PC-3 (cell line): ENCODE data around the gene FAM89B. TPM values are rescaled to one million over a fixed set of nuclear protein-coding genes. Genes with fewer than 3 reads are reported as not detected.

ENCODE experiments used
- ATAC-seq: fragments of 200-7000 bp; cut with Tn5 transposase; 2 replicates; pipeline ENCODE4 v1.9.1; 2020; ENCODE audit warnings: mild to moderate bottlenecking, moderate library complexity
- BruUV-seq: library from RNA; stranded (reverse); fragments of 400-500 nt; replicated peaks from 2 replicates; lab custom pipeline; 2021; lab: Mats Ljungman, UMichigan
- CTCF ChIA-PET: fragments of 300-600 bp; sonication (Branson Sonifier 250); formaldehyde crosslinking; loops from one replicate; lab custom pipeline; 2022; ENCODE audit warnings: antibody characterized with exemption; lab: Charles Lee
- POLR2A ChIA-PET: fragments of 300-600 bp; sonication (Branson Sonifier 250); formaldehyde crosslinking; loops from one replicate; lab custom pipeline; 2022; ENCODE audit warnings: antibody characterized with exemption; ENCODE audit not compliant: unreplicated experiment; lab: Charles Lee
- DNase-seq: peaks from one replicate; pipeline ENCODE4 v3.0.0-alpha.2; 2015
- H2AFZ ChIP-seq: fragments of 300-600 bp; sonication (generic); 2 replicates; pipeline ENCODE4 v1.6.0; 2016; ENCODE audit warnings: antibody characterized with exemption, low read length
- H3F3A ChIP-seq: fragments of 300-600 bp; sonication (generic); one replicate; pipeline ENCODE4 v1.6.0; 2017; ENCODE audit warnings: antibody characterized with exemption, low read length, control low read depth, mild to moderate bottlenecking; ENCODE audit not compliant: unreplicated experiment
- H3K27ac ChIP-seq: fragments of 300-600 bp; sonication (generic); 2 replicates; pipeline ENCODE4 v1.5.1; 2016; ENCODE audit warnings: mild to moderate bottlenecking, low read length
- H3K27me3 ChIP-seq: fragments of 300-600 bp; sonication (generic); 2 replicates; pipeline ENCODE4 v1.6.1; 2016; ENCODE audit warnings: low read length, mixed read lengths
- H3K36me3 ChIP-seq: fragments of 300-600 bp; sonication (generic); 2 replicates; pipeline ENCODE4 v1.6.1; 2016; ENCODE audit warnings: low read depth, mixed run types, low read length, mixed read lengths
- H3K4me1 ChIP-seq: fragments of 300-600 bp; sonication (generic); 2 replicates; pipeline ENCODE4 v1.5.1; 2016; ENCODE audit warnings: low read length; ENCODE audit not compliant: insufficient read depth
- H3K4me2 ChIP-seq: fragments of 300-600 bp; sonication (generic); 2 replicates; pipeline ENCODE4 v1.6.0; 2016; ENCODE audit warnings: low read length
- H3K4me3 ChIP-seq: fragments of 300-600 bp; sonication (generic); 2 replicates; pipeline ENCODE4 v1.5.1; 2016; ENCODE audit warnings: mild to moderate bottlenecking, low read length, mixed read lengths
- H3K79me2 ChIP-seq: fragments of 300-600 bp; sonication (generic); 2 replicates; pipeline ENCODE4 v1.6.1; 2017; ENCODE audit warnings: low read length, mixed read lengths
- H3K9ac ChIP-seq: fragments of 300-600 bp; sonication (generic); 2 replicates; pipeline ENCODE4 v1.6.0; 2016; ENCODE audit warnings: mild to moderate bottlenecking, low read length
- H3K9me2 ChIP-seq: fragments of 300-600 bp; sonication (generic); replicated peaks from 2 replicates; pipeline ENCODE4 v1.6.1; 2016; ENCODE audit warnings: mixed run types, low read length, mixed read lengths
- H3K9me3 ChIP-seq: fragments of 300-600 bp; sonication (generic); 2 replicates; pipeline ENCODE4 v1.6.1; 2016; ENCODE audit warnings: low read length, mixed read lengths
- H4K20me1 ChIP-seq: fragments of 300-600 bp; sonication (generic); 2 replicates; pipeline ENCODE4 v1.6.1; 2016; ENCODE audit warnings: low read length, mixed read lengths
- EZH2 ChIP-seq: fragments of 300-600 bp; sonication (generic); IDR thresholded peaks from one replicate; pipeline ENCODE4 v1.6.1; 2017; ENCODE audit warnings: antibody characterized with exemption, mild to moderate bottlenecking, low read length; ENCODE audit not compliant: unreplicated experiment
- EZH2phosphoT487 ChIP-seq: fragments of 300-600 bp; sonication (generic); IDR thresholded peaks from 2 replicates; pipeline ENCODE4 v1.6.1; 2018; ENCODE audit warnings: mild to moderate bottlenecking, antibody characterized with exemption, low read length, borderline replicate concordance
- intact Hi-C: fragments of 100-400 bp; cut with micrococcal nuclease; formaldehyde crosslinking; loops from 2 replicates; pipeline ENCODE4 v1.9.0; 2023
- total RNA-seq: library from RNA; depleted of rRNA; stranded (reverse); fragments of >200 nt; gene quantifications from 2 replicates; pipeline ENCODE4 v1.2.3, GENCODE V29; 2014
- TF ChIP-seq, protein P1 (sequence below): fragments of 300-600 bp; sonication (generic); conservative IDR thresholded peaks from 2 replicates; pipeline ENCODE4 v1.5.1; 2017; ENCODE audit warnings: antibody characterized with exemption, low read depth, mild to moderate bottlenecking, low read length

Gene FAM89B
- total RNA-seq, 1 experiment from 2014 or later: 76.3 TPM

DNA sequence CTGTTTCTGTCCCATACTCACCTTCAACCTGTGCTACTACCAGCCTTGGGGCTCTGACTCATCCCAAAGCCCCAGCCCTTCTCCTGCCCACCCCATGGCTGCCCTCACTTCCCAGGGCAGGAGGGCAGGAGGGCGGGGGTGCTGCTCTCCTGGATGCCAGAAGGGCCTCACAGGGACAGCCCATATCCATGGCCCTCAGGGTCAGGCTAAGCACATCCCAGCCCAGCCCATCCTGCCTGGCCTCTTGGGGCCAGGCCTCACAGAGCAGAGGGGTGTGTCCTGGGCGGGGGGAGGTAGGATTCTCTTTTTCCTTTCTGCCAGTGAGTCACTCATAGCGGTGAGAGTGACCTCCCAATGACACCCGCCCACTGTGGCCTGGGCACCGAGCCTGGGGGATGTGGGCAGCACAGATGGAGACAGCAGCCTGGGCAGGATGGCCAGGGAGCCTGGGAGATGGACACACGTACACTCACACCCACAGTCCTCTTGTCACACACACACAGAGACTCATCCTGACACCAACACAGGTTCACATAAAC lies 16.6 kb upstream of the FAM89B start:
- no TSS peak for BruUV-seq
- CTCF ChIA-PET: interaction anchor here (0.7 kb wide), 1 partner anchor 18 kb away, joined by 3 read pairs; no protein-coding TSS in a partner anchor

DNA sequence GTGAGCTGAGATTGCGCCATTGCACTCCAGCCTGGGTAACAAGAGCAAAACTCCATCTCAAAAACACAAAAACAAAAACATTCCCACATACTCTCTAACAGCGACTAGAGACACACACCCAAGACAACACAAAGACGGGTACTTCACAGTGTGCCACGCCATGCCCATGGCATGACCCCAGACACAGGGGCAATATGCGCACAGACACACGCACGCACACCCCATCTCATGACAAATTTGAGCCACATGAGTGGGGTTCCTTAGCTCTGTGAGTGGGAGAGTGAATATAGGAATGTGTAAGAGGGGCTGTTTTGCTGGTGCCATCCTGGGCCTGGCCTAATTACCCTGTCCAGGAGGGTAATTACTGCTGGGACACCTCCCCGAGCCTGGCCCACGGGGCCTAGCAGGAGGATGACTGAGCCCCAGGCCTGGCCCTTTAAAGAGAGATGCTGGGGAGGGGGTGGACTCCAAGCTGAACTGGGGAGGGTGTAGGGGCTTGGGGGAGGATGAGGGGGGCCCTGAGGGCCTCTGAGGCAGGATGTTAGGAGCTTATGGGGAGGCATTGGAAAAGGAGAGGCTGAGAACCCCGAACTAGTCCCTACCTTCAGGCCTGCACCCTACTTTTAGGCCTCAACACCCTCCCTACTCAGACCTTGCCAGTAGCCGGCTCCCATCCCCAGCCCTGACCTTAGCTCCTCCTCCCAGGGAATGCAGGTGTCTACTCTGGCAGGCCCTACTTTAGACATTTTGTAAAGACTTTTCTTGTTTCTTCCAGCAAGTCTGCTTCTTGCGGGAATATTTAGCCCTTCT lies 15.7 kb upstream of the FAM89B start:
- peak overlapping the region; percentile 93 for H3K4me2 ChIP-seq
- TF ChIP-seq EZH2: no peak
- TF ChIP-seq, protein P1, sequence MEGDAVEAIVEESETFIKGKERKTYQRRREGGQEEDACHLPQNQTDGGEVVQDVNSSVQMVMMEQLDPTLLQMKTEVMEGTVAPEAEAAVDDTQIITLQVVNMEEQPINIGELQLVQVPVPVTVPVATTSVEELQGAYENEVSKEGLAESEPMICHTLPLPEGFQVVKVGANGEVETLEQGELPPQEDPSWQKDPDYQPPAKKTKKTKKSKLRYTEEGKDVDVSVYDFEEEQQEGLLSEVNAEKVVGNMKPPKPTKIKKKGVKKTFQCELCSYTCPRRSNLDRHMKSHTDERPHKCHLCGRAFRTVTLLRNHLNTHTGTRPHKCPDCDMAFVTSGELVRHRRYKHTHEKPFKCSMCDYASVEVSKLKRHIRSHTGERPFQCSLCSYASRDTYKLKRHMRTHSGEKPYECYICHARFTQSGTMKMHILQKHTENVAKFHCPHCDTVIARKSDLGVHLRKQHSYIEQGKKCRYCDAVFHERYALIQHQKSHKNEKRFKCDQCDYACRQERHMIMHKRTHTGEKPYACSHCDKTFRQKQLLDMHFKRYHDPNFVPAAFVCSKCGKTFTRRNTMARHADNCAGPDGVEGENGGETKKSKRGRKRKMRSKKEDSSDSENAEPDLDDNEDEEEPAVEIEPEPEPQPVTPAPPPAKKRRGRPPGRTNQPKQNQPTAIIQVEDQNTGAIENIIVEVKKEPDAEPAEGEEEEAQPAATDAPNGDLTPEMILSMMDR: no peak
- TF ChIP-seq EZH2phosphoT487: no peak
- H3K36me3 ChIP-seq: peaks cover 3% of the 10 kb centered on the region; the same call in 1 of the 2 replicates
- no peak for ATAC-seq
- peak overlapping the region; percentile 47 for H3K9ac ChIP-seq
- peaks cover 12% of the 10 kb centered on the region for H3F3A ChIP-seq
- intact Hi-C loops: no loop called here
- TSS peak; percentile 72 for BruUV-seq
- H2AFZ ChIP-seq: no peak overlapping the region
- H3K27me3 ChIP-seq: no peaks in the 10 kb centered on the region
- H4K20me1 ChIP-seq: no peaks in the 10 kb centered on the region
- peak overlapping the region; percentile 68 for H3K4me3 ChIP-seq
- H3K79me2 ChIP-seq: peaks cover 27% of the 10 kb centered on the region
- peak overlapping the region; percentile 80 for H3K27ac ChIP-seq
- CTCF ChIA-PET: interaction anchor here (0.6 kb wide), 1 partner anchor 90 kb away, joined by 5 read pairs; no protein-coding TSS in a partner anchor
- POLR2A ChIA-PET: no interaction called here
- H3K9me3 ChIP-seq: no peaks in the 10 kb centered on the region
- H3K4me1 ChIP-seq: peaks cover 61% of the 10 kb centered on the region
- peak; percentile 44 for DNase-seq
- H3K9me2 ChIP-seq: no peaks in the 10 kb centered on the region

More for the DNA sequence above, 16.6 kb upstream of the FAM89B start:
- Histone ChIP-seq H3K36me3 (peaks cover 4% of the 10 kb centered on the region; the same call in 1 of the 2 replicates), H4K20me1 (no peaks in the 10 kb centered on the region), H3K4me3 (peak overlapping the region; percentile 68), H2AFZ (no peak overlapping the region), H3K9ac (peak overlapping the region; percentile 31), H3F3A (peaks cover 12% of the 10 kb centered on the region), H3K4me2 (peak overlapping the region; percentile 93), H3K4me1 (peaks cover 64% of the 10 kb centered on the region), H3K79me2 (peaks cover 27% of the 10 kb centered on the region), H3K27me3 (no peaks in the 10 kb centered on the region), H3K27ac (peak overlapping the region; percentile 80), H3K9me3 (no peaks in the 10 kb centered on the region), H3K9me2 (no peaks in the 10 kb centered on the region)
- intact Hi-C loops: loop anchor here (2.0 kb wide), 1 partner anchor 15 kb away; the partner anchor contains the start of gene ZNRD2
- peak; percentile 62 for ATAC-seq
- TF ChIP-seq EZH2: no peak
- no peak for TF ChIP-seq EZH2phosphoT487
- POLR2A ChIA-PET: no interaction called here
- peak; percentile 96 for DNase-seq

- no peak for DNase-seq
- Histone ChIP-seq H3K4me1 (peaks cover 59% of the 10 kb centered on the region), H3K4me2 (peak overlapping the region; percentile 93), H3K27ac (peak overlapping the region; percentile 80), H3K79me2 (peaks cover 27% of the 10 kb centered on the region), H3K27me3 (no peaks in the 10 kb centered on the region), H3K9ac (peak overlapping the region; percentile 56), H3K9me2 (no peaks in the 10 kb centered on the region), H4K20me1 (no peaks in the 10 kb centered on the region), H3K9me3 (no peaks in the 10 kb centered on the region), H2AFZ (no peak overlapping the region; the same call in 1 of the 2 replicates), H3F3A (peaks cover 12% of the 10 kb centered on the region), H3K4me3 (peak overlapping the region; percentile 68), H3K36me3 (no peaks in the 10 kb centered on the region)
- TF ChIP-seq EZH2: no peak
- TF ChIP-seq, protein P1: no peak
- no peak for TF ChIP-seq EZH2phosphoT487
- CTCF ChIA-PET: interaction anchor here (0.6 kb wide), 1 partner anchor 91 kb away, joined by 5 read pairs; no protein-coding TSS in a partner anchor
- intact Hi-C loops: no loop called here
- no peak for ATAC-seq
- POLR2A ChIA-PET: no interaction called here
- BruUV-seq: no TSS peak
These were observed 14.9 kb upstream of the FAM89B start for GRCh38 chr11:65557280-65558001.
